ENCODE data around the gene GMNC.

GMNC gene

DNA sequence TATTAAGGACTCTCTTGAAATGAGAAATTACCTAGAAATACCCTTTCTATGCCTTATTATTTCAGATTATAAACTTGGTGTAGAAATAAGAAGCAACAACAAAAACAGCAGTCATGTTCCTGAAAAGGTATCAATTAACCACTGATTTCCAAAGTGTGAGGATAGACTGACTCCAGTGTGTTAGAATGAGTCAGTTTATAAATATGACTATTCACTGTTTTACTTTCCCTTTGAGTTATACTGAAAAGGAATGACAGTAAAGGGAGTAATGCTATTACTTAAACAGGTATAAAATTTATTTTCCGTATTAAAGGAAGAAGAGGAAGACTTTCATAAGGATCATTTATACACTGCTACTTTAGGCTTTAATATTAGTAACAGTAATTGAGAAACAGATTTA lies 12.9 kb downstream of the GMNC start:
- no peak for DNase-seq (ENCODE audit: low read depth)

DNA sequence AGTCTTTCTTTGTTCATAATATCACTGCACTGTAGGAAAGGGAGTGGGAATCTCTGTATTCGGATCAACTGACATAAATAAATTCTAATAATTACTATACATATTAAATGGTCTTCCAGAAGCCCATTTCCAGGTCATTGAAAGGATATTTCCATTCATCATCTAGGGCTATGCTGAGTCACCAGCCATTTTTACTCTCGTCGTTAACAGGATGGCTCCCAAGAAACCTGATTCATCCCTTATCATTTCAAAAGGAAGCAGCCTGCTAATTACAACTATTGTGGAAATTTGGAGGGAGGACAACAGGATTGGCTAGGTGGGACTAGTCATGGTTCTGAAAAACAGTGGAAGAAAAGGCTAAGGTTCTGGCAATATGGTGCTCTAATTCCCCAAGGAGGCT lies 13.6 kb downstream of the GMNC start:
- no peak for DNase-seq (ENCODE audit: low read depth)

GRCh38 chr3:190847436-190847835 lies 15.1 kb downstream of the GMNC start:
- DNase-seq (ENCODE audit: low read depth): no peak

DNA sequence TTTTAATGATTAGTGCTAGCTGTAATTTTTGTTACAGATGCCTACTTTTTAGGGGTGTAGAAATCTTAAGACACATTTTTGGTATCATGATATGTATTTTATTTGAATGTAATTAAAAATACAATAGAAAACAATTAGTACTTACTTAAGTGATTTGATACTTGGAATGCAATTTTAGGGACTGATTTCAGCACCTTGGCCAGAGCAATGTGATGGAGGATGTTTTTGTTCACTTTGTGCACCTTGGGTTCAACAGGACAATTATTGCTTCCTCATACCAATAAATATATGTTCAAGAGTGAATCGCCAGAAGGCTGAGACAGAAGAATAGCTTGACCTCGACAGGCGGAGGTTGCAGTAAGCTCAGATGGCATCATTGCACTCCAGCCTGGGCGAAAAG lies 22.3 kb downstream of the GMNC start:
- DNase-seq (ENCODE audit: low read depth): no peak

DNA sequence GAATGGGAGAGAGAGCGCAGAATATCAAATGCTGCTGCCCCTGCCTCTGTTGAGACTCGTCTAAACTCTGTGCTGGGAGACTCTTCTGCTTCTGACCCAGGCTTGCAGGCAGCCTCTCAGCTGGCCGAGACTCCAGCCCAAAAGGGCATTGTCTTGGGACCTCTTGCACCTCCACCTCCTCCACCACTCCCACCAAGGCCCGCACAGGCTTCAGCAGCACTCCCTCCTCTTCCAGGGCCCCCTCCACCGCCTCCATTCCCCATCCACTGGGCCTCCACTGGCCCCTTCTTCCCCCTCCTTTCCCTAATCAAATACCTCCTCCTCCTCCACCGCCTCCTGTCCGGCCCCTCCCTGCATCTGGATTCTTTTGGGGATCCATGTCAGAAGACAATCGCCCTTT lies 31.3 kb downstream of the GMNC start:
- no peak for DNase-seq (ENCODE audit: low read depth)

DNA sequence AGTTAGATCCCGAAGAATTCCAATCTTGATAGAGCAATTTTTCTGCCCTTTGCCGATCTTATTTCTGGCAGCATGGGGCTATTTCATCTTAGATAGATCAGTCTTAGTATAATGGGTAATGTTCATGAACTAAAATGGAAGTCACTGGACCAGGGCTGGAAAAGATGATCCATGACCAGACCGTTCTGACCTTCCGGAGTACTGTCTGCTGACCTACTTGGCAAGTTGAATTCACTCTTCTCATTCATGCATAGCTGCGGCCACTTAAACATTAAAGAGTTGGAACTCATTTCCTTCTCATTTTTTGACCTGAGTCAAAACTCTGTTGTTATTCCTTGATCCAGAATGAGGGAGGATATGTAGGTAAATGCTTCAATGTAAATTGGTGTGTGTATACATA lies 32.5 kb downstream of the GMNC start:
- DNase-seq (ENCODE audit: low read depth): no peak

- DNase-seq (ENCODE audit: low read depth): no peak
These were observed 36.5 kb downstream of the GMNC start for GRCh38 chr3:190826018-190826417.

GRCh38 chr3:190825386-190826016 lies 37.0 kb downstream of the GMNC start:
- DNase-seq (ENCODE audit: low read depth): no peak

GRCh38 chr3:190811775-190812480 lies 50.6 kb downstream of the GMNC start:
- DNase-seq (ENCODE audit: low read depth): no peak

- no peak for DNase-seq (ENCODE audit: low read depth)
These were observed 51.5 kb downstream of the GMNC start for GRCh38 chr3:190810957-190811356.

- no peak for DNase-seq (ENCODE audit: low read depth)
These were observed 53.1 kb downstream of the GMNC start for GRCh38 chr3:190809351-190809750.

DNA sequence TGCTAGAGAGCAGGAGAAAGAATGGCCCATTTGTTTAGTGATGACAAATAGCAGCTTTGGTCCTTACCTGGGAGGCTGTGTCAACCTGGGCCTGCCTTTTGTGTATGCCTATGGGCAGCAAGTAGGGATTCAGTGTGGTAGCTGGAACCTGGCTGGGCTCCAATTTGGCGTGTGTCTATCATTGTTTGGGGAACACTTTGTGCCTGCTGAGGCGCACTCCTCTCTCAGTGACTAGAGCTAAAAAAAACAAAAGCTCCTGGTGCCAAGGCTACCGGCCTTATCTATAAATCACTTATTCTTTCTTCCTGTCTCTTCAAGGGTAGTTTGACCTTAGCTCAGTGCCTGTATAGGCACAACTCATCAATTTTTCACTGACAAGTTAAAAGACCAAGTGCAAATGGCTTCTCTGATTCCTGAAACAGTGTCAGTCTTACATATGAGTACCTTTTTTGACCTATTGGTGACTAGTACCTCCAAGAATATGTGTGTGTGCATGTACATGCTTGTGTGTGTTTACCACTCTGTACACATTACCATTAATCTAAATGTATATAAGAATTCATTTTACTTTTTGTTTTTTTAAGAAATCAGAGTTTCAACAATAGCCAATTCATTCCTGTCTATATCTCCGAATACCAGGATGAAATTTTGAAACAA lies 54.6 kb downstream of the GMNC start:
- no peak for DNase-seq (ENCODE audit: low read depth)

Data from stimulated activated CD8-positive, alpha-beta memory T cell treated with anti-CD3 and anti-CD28 coated beads, Interleukin-4, amount 100 ng/mL, for 24 hours (primary cell).